Neural progenitor cell (in vitro differentiated cells): Measurements from ENCODE around the gene TXNDC11.

Experiments used
- EZH2 ChIP-seq: fragments of 200-600 bp; sonication (generic); IDR thresholded peaks from 2 replicates; pipeline ENCODE4 v1.6.1; 2017; ENCODE audit warnings: antibody characterized with exemption, mild to moderate bottlenecking, moderate library complexity
- EZH2phosphoT487 ChIP-seq: fragments of 200-600 bp; sonication (generic); IDR thresholded peaks from 2 replicates; pipeline ENCODE4 v1.6.1; 2017; ENCODE audit warnings: antibody characterized with exemption
- TF ChIP-seq, protein P1 (sequence below): fragments of 200-600 bp; sonication (generic); IDR thresholded peaks from 2 replicates; pipeline ENCODE4 v1.5.1; 2017; ENCODE audit warnings: antibody characterized with exemption, mild to moderate bottlenecking

DNA sequence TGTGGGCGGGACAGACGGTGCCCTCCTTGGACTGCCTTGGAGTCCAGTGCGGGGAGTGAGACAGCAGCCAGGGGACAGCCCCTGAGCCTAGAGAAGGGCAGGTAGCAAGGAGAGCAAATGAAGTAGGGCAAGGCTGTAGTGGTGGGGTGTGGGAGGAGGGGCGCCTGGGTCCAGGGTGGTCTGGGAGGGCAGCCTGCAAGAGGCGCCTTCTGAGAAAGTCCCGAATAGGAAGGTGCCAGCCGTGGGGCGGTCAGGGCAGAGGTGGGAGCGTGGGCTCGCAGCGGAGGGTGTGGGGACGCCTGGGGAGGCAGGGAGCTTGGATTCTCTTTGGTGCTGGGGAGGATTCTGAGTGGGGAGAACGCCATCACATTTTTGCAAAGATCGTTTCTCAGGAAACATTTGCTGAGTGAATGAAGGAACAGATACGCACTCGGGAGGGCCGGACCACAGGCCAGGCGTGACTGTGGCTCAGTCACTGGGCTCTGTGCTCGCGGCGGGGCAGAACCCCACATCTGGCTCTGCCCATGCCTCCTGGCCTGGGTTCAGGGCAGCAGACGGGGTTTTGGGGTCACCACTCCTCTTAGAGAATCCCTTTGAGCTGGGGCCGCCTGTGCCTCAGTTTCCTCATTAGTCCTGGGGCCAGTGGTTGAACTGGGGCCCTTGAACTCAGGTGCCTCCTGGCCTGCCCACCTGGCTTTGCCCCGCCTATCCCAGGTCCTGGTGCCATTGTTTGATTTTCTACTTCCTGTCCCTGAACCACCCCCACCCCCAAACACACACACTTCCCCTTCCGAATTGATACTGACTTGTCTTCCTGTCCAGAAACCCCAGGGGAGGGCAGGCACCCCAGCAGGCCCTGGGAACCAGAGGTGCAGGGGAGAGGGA, 70.2 kb downstream of the TXNDC11 start:
- TF ChIP-seq EZH2phosphoT487 = no peak
- TF ChIP-seq EZH2 = no peak
- TF ChIP-seq, protein P1, sequence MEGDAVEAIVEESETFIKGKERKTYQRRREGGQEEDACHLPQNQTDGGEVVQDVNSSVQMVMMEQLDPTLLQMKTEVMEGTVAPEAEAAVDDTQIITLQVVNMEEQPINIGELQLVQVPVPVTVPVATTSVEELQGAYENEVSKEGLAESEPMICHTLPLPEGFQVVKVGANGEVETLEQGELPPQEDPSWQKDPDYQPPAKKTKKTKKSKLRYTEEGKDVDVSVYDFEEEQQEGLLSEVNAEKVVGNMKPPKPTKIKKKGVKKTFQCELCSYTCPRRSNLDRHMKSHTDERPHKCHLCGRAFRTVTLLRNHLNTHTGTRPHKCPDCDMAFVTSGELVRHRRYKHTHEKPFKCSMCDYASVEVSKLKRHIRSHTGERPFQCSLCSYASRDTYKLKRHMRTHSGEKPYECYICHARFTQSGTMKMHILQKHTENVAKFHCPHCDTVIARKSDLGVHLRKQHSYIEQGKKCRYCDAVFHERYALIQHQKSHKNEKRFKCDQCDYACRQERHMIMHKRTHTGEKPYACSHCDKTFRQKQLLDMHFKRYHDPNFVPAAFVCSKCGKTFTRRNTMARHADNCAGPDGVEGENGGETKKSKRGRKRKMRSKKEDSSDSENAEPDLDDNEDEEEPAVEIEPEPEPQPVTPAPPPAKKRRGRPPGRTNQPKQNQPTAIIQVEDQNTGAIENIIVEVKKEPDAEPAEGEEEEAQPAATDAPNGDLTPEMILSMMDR = no peak
